SH-SY5Y (cell line): ENCODE results near the gene SEMA3A.

Source experiments
- GATA2 ChIP-seq: IDR thresholded peaks from 2 replicates; pipeline ENCODE4 v1.6.1; 2011; ENCODE audit warnings: mild to moderate bottlenecking, low read depth, low read length
- GATA3 ChIP-seq: IDR thresholded peaks from 2 replicates; pipeline ENCODE4 v1.6.1; 2011; ENCODE audit warnings: low read depth, mild to moderate bottlenecking, low read length, moderate library complexity

Gene SEMA3A

DNA sequence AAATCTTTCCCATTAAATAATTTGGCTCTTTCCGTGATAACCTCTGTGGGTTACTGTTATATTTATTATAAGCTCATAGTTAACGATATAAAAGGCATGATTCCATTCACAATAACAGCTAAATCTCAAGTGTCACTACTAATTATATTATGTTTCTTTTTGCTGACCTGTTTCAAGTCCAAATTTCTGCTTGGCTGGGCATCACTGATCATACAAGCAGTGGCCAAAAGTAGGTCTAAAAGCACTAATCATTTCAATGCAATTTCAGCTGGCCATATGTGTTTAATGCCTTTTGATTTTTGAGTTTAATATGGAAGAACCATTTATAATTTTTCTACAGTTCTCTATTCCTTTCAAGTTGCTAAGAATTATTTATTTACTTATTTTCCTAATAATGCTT lies 110.7 kb downstream of the SEMA3A start:
- TF ChIP-seq GATA3 (no peak), GATA2 (no peak)

DNA sequence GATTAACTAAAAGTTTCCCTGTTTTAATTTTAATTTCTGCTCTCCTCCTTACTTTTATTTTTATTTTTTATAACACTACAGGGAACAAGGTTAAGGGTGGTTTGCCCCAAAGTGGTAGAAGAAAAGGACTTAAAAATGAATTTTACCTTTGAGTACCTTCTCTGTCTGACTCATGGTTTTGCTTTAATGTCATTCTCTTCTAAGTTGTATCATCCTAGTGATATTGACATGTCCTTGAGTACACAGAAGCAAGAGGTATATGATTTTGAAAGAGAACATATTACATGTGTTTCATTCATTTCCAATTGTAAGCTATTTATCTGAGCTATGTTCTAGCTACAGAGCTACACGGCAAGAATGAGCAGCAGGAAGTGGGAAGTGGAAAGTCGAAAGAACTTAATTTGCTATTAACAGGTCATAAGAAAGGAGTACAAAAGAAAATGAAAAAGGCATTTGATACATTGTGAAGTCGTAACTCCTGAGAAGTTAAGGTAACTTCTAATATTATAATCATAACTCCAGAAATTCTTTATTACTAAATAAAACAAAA lies 112.5 kb downstream of the SEMA3A start:
- TF ChIP-seq GATA3 (no peak), GATA2 (no peak)

DNA sequence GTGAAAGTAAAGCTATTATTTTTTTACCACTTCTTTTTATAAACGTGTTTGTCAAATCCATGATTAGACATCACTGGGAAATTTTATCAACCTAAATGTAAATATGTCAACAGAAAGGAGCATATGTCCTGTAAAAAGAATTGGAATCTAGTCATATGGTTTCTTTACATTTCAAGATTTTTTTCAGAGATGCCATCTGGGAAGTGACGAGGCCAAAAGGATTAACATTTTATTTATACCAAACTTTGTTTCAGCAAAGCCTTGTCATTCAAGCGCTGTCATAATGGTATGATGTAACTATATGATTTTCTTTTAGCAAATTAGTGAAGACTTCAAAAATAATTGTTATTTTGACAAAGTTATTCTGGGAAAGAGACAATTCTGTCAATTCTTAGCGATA lies 117.3 kb downstream of the SEMA3A start:
- TF ChIP-seq GATA3 (no peak), GATA2 (no peak)

DNA sequence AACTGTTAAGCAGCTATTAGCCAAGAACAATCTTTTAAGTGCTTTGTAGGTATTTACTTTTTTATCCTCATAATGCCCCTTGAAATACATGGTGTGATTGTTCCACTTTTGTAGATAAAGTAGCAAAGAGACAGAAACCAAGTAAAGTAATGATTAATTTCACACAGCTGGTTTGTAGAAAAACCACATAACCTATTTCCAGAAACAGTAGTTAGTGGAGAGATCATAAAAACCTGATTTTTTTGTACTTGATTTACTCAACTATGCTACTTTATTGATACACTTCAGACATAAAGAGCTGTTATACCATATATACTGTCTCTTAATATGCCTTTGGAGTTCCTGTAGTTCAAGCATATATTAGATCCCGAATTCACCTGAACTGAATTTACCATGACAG lies 118.4 kb downstream of the SEMA3A start:
- TF ChIP-seq GATA2 (no peak), GATA3 (no peak)

DNA sequence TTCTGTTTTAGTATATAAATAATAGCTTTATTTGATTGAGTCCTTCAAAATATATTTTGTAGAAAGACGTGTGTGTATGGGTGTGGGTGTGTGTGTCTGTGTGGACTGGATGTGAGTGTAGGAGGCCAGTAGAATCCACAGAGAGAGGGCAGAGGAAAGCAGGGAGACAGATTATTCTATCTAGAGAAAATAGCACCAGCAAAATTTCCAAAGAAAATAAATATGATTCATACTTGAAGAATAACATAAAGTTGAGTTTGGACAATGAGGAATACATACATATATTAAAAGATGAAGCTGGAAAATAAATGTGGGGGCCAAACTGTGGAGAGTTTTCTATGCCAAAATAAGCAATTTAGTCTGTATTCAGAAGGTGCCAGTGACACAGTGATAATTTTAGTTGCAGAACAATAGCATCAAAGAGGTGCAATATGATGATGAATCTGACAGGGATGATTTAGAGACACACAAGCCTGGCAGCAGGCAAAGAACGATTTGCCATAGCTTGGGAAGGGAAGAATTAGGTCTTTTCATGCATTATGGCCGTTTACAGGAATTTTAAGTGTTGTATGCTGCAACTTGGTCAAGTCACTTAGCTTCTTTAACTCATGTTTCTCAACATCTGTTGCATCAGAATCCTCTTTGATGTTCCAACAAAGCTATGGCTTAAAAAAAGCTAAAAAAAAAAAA lies 121.3 kb downstream of the SEMA3A start:
- no peak for TF ChIP-seq GATA2
- no peak for TF ChIP-seq GATA3

DNA sequence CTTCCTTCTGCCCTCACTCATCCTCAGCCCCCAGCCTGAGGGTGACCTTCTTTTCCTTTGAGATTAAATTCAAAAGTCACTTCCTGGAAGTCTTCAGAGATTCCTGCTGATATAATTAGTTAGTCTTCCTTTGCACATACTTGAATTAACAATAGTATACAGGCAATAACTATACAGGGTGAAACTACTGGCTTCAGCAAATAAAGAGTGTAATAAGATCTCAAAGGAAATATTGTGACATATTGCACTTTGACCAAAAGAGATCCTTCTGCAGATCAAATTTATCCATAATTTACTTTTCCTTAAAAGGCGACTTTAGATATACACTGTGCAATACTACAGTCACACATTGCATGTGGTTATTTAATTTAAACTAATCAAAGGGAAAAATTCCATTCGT lies 123.8 kb downstream of the SEMA3A start:
- TF ChIP-seq GATA2 (no peak), GATA3 (no peak)

DNA sequence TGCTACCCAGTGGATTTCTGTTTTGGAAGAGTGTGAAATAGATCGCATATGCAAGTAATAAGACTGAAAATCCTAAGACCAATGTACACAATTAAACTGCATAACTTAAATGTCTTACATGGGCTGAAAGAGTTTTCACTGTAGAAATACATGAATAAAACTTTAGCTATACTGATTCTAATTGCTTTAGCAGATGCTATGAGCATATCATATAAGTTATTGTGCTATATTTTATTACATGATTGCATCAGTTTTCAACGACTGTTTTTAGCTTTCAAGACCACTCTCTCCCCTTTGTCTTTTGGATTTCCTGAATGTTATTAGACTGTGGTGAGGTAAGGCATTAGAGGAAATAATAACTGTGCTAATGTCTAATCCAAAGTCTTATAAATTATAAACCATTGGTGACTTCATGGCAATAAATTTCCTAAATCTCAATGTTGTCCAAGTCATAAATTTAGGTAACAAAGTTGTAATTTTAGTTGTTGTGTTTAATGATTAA lies 124.5 kb downstream of the SEMA3A start:
- TF ChIP-seq GATA2 (no peak), GATA3 (no peak)

DNA sequence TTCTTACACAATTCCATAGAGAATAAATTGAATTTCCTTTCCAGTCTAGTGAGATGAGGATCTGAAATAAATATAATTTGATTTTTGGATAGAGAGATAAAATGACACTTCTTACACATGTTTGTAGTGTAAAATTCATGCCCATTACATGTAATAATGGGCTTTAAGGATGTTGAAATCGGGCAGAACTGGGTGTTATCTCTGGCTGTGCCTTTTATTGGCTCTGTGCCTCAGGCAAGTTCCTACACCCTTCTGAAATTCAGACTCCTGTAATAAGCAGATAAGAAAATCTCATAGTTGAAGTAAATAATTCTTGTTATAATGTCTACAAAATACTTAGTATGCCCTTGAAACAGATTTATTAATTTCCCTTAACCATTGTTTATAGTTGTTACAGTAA lies 125.6 kb downstream of the SEMA3A start:
- no peak for TF ChIP-seq GATA3
- TF ChIP-seq GATA2 = peak; percentile 32; the same call in 1 of the 2 replicates

DNA sequence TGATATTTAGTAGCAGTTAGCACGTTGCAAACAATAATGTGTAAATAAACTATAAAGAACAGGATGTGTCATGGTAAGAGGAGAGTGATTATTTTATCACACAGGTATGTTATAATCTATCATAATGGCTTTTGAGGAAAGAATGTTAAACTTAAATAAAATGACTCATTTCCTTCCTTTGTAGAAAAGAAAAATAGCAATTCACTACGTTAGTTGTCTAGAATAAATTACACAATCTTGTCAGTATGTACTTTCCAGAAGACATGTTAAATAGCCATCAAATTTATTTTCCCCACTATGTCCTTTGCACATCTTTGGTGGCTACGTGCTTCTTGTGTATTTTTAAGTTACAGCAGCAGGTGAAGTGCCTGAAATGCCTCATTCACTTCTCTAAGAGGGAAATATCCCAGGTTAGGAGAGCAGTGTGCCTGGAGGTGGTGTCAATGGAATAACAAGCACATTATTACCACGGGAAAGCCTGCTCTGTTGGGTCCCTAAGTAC lies 133.8 kb downstream of the SEMA3A start:
- TF ChIP-seq GATA3 (no peak), GATA2 (no peak)

DNA sequence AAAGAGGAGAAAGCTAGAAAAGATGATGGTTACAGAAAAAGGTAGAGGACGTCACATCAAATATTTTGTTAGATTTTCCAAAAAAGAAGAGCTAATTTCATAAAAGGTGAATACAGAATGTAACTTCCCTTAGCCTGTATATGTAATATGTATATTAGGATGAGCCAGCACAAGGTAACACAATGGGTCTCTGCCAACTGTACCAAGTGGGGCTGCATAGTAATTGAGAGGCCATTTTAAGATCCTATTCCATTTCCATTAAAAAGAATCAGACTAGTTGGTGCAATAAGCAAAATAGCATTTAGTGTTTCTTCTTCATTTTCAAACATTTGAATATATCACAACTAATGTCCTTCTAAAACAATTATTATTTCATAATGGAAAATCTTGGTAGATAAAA lies 134.6 kb downstream of the SEMA3A start:
- TF ChIP-seq GATA2 = no peak
- TF ChIP-seq GATA3 = no peak

DNA sequence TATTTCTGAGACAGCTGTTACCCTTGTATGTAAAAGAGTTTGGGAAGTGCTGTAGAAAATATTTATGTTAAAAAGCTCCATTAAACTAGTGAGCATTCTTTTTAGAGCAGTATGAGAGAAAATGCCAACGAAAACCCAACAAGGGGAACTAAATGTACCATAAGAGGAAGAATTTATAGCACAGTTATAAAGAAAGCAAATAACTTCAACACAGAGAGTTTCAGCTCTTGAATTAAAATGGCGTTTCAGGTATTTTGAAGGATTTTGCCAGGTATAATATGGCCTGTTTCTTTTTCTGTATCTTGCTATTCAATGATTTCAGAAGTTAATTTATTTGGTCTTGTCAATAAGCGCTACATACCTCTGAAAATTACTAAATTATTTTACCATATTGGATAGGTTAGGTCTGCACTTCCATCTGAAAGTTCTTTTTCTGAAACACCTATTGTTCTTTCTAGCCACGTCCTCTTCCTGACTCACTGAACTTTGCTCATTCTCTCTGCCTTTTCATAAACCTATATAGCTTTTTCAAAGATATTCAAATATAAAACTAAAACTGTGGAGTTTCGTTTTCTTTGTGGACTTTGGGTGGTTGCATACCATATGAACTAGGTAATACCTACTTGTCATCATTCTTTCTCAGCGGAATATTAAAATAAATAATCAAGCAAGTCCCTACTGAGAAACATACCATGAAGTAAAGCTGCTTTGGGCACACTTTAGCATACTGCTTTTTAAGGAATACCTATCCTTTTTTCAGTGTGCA lies 136.1 kb downstream of the SEMA3A start:
- no peak for TF ChIP-seq GATA3
- no peak for TF ChIP-seq GATA2

DNA sequence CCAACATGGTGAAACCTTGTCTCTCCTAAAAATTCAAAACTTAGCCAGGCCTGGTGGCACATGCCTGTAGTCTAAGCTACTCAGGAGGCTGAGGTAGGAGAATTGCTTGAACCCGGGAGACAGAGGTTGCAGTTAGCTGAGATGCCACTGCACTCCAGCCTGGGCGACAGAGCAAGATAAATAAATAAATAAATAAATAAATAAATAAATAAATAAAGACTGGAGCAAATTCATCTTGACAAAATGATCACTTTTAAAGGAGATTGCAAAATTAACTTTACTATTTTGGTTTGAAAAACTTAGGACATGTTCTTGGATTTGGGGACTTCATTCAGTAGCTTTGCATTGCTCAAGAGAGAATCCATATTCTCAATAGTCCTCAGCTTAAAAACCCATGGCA lies 137.0 kb downstream of the SEMA3A start:
- TF ChIP-seq GATA2 (no peak), GATA3 (no peak)

DNA sequence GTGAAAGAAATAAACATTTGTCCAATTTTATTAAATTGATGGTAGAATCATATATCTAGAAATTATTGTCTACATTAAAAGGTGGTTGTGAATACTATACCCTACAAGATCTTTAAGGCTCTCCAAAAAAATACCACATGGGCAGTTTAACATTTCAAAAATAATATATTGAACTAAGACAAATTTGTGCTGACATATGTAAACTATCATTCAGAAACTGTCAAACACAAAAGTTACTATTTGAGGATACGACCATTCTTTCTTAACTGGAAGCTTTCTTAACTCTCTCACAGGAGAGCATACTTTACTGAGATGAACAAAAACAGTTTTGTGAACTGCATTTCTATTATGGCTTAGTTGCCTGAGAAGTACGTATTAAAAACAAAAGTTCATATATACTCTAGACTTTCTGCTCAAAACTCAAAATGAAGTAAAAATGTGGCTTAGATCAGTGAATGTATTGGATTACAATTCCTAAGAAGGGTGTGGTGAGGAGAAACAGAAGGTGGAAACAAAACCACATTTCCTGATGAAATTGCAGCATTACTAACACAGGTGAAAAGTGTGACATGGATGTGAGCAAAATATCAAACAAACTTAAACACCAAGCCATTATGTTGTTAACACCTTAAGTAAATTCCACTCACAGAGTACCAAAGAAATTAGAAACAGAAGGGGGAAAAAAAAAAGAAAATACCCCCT lies 138.5 kb downstream of the SEMA3A start:
- TF ChIP-seq GATA3 = no peak
- no peak for TF ChIP-seq GATA2

DNA sequence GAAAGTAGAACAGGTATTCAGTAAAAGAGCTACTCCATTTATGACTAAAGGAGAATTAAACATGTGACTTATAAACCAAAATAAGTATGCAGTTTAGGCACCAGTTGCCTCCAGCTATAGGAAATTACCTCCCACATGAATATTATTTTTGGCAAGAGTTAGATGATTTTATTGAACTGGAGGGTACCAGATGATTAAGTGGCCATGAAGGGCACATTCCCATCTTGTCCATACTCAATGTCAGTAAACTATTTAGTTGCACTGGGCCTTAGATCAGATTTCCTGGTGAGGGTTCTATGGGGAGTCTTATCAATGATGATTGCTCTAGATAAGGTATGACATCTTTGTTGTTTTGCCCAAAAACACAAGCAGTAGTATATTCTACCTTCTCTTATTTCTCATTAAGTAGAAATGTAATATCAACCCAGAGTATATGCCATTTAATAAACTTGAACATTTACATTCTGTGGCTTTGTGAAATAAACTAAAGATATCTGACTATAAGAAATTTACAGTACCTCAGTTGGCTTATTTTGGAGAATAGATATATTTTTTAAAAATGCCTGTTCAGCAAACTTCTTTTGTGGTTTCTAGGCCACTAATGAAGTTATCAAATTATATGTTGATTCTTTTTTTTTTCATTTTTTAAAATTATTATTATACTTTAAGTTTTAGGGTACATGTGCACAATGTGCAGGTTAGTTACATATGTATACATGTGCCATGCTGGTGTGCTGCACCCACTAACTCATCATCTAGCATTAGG lies 145.3 kb downstream of the SEMA3A start:
- TF ChIP-seq GATA2 (no peak), GATA3 (no peak)
